Measurements from ENCODE around the gene NRP1.

DNA sequence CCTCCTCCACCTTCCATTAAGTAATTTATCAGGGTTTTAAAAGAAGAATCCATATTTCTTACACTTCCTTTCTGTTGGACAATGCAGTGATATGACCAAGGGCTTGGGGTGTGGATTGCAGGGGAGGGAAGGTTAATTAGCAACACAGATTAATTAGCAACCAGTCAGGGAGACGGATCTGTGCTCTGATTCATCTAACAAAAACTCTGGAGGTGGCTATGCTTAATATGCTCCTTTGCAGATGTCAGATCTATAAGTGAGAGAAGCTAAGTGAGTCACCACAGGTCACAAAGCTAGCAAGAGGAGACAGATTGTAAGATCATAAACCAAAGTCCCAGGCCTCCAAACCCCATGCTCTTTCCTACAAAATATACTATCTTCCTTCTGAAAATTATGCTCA is 197.7 kb downstream of the NRP1 start:
- TF ChIP-seq CTCF (IDR thresholded peaks at IDR 0.05; ENCODE audit: low read depth, low read length, poor library complexity, severe bottlenecking): no peak
- no peak for TF ChIP-seq EZH2phosphoT487 (IDR thresholded peaks at IDR 0.05; ENCODE audit: borderline replicate concordance, low read length)
